Coronary artery (tissue), 2 donors: ENCODE results near the gene ZCCHC17.

ENCODE experiments used
- DNase-seq: peaks from one replicate; pipeline ENCODE4 v3.0.0-alpha.2; 2017; ENCODE audit warnings: low spot score
- H3K27ac ChIP-seq, 2 donors: fragments of 200-600 bp; sonication (generic); one replicate each; pipeline ENCODE4 v1.5.1; 2016 to 2019
- H3K4me3 ChIP-seq: fragments of 200-600 bp; sonication (generic); 2 replicates; pipeline ENCODE4 v1.5.1; 2016; ENCODE audit warnings: mild to moderate bottlenecking, moderate library complexity
- TF ChIP-seq, protein P1 (sequence below): fragments of 200-600 bp; sonication (generic); IDR thresholded peaks from one replicate; pipeline ENCODE4 v1.5.1; 2019; ENCODE audit warnings: antibody characterized with exemption

Gene ZCCHC17

DNA sequence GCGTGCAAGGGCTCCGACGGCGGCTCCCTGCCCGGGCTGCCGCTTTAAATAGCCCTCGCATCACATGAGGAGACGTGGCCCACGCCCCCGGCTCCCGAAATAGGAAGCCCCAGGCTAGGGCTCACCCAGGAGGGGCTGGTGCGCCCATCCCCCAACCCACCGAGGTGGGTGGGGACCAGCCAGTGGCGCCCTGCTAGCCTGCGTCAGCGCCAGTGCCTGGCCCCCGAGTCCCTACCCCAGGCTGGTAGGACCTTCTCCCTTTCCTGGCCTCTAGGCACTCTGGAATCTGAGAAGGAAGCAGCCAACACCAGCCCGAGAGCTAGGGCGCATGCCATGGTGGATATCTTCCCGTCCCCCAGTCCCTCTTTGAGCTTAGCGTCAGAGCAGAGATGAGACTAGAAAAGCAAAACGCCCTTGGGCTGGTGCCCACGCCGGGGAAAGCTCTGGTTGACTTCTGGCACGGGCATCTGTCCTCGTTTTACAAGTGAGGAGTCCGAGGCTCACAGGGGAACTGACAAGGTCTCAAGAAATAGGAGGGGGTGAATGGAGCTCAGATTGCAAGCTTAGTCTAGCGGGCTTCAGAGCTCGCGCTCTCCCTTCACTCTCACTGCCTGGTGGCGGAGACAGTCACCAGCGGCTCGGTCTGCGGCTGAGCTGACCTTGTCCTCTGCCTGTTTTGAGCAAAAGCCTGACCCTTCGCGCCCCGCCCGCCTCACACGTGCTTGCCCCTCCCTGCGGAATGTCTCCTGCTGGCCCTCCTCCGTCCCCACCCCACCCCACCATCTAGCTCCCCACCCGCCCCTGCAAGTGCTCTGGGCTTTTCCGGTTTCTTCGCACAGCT lies 76.4 kb downstream of the ZCCHC17 start, which contains the start of gene FABP3:
Gene FABP3 (minus strand): TSS at position 21 of the 841 bp plus-strand sequence. CDS start 62 bp downstream, outside the sequence.
- Histone ChIP-seq H3K4me3 (peak within 1 kb of the TSS; percentile 74), H3K27ac (peak within 1 kb of the TSS; percentile 89 to 96)
- TF ChIP-seq, protein P1, sequence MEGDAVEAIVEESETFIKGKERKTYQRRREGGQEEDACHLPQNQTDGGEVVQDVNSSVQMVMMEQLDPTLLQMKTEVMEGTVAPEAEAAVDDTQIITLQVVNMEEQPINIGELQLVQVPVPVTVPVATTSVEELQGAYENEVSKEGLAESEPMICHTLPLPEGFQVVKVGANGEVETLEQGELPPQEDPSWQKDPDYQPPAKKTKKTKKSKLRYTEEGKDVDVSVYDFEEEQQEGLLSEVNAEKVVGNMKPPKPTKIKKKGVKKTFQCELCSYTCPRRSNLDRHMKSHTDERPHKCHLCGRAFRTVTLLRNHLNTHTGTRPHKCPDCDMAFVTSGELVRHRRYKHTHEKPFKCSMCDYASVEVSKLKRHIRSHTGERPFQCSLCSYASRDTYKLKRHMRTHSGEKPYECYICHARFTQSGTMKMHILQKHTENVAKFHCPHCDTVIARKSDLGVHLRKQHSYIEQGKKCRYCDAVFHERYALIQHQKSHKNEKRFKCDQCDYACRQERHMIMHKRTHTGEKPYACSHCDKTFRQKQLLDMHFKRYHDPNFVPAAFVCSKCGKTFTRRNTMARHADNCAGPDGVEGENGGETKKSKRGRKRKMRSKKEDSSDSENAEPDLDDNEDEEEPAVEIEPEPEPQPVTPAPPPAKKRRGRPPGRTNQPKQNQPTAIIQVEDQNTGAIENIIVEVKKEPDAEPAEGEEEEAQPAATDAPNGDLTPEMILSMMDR, result no peak
- peak; percentile 90 for DNase-seq

DNA sequence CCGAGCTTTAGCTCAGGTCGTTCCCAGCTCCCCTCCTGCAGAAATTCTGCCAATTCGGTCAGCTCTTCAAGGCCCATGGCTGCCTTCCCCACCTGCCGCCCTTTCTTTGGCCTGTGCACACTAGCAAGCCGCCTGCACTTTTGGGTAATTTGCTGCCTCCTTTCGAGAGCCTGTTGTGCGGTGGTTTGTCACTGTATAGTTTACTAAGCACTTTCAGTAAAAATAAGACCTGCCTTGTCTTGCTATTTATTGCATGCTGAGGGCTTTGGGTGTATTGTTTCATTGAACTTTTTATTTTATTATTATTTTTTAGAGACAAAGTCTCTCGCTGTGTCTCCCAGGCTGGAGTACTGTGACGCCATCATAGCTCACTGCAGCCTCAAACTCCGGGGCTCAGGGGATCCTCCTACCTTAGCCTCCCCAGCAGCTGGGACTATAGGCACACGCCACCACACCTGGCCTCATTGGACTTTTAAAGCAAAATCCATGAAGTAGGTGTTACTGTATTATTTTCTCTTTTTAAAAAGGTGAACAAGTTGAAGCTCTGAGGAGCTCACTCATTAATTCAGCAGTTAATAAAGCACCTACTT lies 77.2 kb downstream of the ZCCHC17 start:
- TF ChIP-seq, protein P1, result no peak
- peak overlapping the region; percentile 74 for H3K4me3 ChIP-seq
- H3K27ac ChIP-seq, result peak overlapping the region; percentile 89 to 96
- DNase-seq, result peak; percentile 49

DNA sequence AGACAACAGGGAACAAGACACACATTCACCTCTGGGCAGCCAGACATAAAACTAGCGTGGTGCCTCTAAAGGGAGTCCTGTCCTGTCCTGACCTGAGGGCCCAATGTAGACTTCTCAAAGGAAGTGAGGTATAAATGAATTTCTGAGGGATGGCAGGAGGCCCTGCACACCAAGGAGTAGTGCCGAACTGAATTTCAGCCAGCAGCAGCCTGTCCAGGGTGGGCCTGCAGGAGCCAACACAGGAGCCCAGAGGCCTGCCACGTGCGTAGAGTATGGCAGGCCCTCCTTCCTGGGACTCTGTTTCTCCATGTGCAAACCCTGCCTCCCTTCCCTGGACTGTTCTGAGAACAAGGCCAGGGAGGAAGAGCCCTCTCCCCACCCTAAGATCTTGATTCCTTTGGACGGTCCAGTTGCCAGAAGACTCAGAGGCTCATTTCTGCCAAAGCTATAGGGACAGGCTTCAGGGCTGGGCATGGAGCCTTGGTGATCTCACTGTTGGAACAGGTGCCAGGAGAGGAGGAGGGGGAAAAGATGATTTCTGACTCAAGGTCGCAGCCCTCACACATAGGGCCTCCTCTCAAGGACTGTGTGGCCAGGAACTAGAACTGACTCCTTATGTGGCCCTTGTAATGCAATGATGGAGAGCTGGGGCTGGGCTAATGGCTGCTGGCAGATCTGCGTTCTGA lies 77.8 kb downstream of the ZCCHC17 start:
- peak overlapping the region; percentile 89 to 96 for H3K27ac ChIP-seq
- peak; percentile 75 for DNase-seq
- H3K4me3 ChIP-seq, result no peak overlapping the region
- TF ChIP-seq, protein P1, result no peak

DNA sequence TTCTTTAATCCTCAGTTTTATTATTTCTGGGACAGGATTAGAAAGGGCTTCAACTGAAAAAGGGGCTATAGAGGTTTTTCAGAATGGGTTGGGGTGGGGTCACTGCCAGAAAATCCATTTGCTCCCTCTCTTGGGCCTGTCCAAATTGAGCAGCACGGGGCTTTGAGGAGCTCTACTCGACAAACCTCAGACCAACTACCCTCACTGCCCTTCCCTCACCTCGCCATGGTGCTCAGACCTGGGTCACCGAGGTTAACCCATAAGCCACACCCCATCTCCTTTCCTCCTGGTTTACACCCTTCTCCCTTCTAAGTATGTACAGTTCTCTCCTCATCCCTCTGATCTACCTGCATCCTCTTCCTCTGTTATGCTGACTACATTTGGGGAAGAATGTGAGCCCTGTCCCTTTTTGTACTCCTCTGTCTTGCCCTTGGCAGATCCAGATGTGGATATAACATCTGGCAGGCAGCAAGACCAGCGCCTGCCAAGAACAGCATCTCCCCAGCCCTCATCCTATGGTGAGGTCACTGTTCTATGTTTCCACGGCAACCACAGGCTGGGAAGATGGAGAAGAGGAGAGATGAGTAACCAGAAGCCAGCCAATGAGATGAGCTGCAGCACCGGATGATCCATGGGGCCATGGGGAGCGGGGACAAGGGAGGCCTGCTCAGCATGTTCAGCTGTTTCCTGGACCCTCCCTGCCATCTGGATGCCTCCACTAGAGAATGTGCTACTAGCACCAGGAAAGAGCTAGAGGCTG lies 79.7 kb downstream of the ZCCHC17 start:
- DNase-seq, result peak; percentile 49
- Histone ChIP-seq H3K4me3 (no peak overlapping the region), H3K27ac (no peak overlapping the region)
- TF ChIP-seq, protein P1, result no peak

DNA sequence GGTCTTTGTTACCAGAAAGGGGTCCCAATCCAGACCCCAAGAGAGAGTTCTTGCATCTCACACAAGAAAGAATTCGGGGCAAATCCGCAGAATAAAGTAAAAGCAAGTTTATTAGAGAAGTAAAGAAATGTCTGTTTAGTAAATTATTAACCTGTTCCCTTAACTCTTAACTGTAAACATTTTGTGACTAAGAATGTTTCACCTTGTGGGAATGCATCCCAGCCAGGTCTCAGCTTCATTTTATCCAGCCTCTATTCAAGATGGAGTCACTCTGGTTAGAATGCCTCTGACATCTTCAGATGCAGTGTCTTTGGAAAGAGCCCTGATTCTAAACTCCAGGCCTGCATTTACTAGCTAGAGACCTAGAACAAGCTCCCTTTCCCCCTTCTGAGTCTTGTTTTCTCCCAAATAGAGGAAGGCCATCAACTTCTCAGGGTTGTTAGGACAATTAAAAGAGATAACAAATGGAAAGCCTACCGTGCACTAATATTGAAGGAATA lies 80.6 kb downstream of the ZCCHC17 start:
- no peak overlapping the region for H3K4me3 ChIP-seq
- TF ChIP-seq, protein P1, result no peak
- DNase-seq, result no peak
- no peak overlapping the region for H3K27ac ChIP-seq

DNA sequence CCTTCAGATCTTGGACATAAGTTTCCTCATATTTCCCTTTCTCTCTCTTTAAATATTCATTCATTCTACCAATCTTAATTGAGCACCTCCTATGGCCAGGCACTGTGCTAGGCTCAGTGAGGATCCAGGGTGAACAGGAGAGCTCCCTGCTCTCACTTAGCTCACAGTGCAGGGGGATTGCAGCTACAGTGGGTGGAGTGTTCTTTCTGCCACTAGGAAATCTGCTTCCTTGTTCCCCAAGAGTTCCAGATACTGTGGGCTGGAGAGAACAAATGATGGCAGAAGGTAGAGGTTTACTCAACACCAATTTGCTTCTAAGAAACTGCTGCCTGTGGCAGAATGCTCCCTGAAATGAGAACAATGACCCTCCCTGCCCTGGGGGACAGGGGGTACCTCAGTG lies 81.2 kb downstream of the ZCCHC17 start:
- H3K4me3 ChIP-seq, result no peak overlapping the region
- H3K27ac ChIP-seq, result no peak overlapping the region
- DNase-seq, result no peak
- TF ChIP-seq, protein P1, result no peak
